Measurements from ENCODE around the gene KLHL20.

DNA sequence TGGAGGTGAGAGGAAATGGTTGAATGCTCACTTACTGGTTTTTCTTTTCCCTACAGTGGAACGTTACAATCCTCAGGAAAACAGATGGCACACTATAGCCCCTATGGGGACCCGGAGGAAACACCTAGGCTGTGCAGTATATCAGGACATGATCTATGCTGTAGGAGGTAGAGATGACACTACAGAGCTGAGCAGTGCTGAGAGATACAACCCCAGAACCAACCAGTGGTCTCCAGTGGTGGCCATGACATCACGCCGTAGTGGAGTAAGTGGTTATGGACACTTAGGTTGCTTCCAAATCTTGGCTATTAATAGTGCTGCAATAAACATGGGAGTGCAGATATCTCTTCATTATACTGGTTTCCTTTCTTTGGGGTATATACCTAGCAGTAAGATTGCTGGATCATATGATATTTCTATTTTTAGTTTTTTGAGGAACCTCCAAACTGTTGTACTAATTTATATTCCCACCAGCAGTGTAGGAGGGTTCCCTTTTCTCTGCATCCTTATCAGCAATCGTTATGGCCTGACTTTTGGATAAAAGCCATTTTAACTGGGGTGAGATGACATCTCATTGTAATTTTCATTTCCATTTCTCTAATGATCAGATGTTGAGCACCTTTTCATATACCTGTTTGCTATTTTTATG is 60.9 kb downstream of the KLHL20 start:
- TF ChIP-seq CTCF (conservative IDR thresholded peaks at IDR 0.05; ENCODE audit: low read length), result no peak
- TF ChIP-seq EZH2phosphoT487 (IDR thresholded peaks at IDR 0.05; ENCODE audit: borderline replicate concordance), result no peak

Data from Loucy (cell line).